HG02981 (cell line): ENCODE results near the gene XPC.
"Not testable (repeated sequence)": the region's sequence is repeated elsewhere in the genome, so short reads cannot be mapped to it uniquely, and the experiment has no call there.

Experiments
- ATAC-seq: cut with Tn5 transposase; IDR thresholded peaks from one replicate; pipeline ENCODE4 v1.9.1; 2021; ENCODE audit warnings: mild to moderate bottlenecking, moderate library complexity; ENCODE audit not compliant: unreplicated experiment

The XPC gene

DNA sequence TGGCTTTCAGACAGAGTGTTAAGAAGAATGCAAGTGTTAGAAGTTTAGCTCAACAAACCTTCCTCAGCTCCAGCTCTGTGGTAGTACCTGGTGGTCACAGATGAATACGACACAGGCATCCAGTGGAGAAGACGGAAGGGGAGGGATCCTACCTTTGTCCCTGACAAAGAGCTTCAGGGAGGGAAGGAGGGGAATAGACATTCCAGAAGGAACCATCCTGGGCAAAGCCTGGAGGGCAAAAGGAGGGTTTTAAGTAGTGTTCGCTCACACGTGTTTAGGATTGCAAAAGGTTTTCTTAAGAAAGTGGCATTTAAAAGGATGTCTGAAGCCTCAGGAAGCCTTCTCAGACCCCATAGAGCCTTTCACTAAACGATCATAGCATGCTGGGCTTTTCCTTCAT lies 56.5 kb downstream of the XPC start:
- ATAC-seq, result no peak

- not testable (repeated sequence) for ATAC-seq
These were observed 57.4 kb downstream of the XPC start for GRCh38 chr3:14120921-14121448.

- ATAC-seq, result no peak
These were observed 58.1 kb downstream of the XPC start for GRCh38 chr3:14120111-14120920.

DNA sequence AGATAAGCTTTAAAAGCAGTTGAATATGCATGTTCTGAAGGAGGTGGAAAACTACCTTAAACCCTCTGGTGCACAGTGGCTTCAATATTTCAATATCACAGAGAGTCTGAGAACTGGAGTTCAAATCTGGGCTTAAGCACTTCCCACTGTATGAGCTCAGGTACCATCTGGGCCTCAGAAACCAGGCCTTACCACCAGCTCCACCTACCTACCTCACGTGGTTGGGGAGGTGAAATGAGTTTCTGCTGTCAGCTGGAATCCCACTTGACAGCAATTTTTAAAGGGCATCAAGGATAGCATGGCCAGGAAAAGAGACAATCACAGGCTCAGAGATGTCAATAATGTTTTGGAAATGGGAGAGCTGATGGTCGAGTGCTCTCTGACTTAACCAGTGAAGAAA lies 58.8 kb downstream of the XPC start:
- no peak for ATAC-seq

DNA sequence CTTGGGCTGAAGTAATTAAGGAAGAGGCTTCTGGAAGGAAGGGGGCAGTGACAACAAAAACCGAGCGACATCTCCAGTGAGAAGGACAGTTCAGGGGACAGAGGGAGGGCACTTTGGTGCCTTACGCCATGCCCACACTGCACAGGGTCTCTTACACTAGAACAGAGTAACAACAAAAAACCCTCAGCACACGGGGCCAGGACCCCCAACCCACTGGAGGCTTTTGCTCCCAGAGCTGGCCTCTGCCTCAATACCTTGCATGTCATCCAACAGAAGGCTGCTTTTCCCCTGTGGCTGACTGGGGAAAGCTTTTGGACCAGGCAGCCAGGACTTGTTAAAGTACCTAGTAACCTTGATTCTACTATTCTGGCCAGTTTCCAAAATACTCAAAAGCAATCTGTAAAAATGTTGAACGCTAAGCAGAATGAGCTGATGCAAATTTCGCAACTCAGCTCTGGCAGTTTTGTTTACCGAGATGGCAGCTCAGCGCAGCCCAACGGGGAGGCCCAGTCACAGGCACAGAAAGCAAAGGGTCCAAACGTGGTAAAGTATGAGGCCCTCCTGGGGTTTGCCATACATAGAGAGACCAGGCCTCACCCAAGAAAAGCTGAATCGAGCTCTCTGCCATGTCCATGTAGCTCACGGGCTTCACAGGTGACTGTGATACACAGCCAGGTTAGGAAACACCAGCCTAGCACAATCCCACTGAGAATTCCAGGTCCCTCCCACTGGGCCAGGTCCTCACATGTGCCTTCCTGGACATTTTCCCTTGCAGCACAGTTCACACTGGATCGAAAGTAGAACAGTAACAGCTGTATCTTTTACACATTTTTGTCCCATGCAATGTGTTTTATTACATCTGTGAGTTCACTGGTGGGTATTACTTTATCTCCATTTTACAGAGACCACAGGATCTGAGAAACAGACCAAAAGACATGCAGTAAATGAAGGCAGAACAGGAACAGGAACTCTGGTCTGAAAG lies 59.7 kb downstream of the XPC start:
- ATAC-seq, result no peak

DNA sequence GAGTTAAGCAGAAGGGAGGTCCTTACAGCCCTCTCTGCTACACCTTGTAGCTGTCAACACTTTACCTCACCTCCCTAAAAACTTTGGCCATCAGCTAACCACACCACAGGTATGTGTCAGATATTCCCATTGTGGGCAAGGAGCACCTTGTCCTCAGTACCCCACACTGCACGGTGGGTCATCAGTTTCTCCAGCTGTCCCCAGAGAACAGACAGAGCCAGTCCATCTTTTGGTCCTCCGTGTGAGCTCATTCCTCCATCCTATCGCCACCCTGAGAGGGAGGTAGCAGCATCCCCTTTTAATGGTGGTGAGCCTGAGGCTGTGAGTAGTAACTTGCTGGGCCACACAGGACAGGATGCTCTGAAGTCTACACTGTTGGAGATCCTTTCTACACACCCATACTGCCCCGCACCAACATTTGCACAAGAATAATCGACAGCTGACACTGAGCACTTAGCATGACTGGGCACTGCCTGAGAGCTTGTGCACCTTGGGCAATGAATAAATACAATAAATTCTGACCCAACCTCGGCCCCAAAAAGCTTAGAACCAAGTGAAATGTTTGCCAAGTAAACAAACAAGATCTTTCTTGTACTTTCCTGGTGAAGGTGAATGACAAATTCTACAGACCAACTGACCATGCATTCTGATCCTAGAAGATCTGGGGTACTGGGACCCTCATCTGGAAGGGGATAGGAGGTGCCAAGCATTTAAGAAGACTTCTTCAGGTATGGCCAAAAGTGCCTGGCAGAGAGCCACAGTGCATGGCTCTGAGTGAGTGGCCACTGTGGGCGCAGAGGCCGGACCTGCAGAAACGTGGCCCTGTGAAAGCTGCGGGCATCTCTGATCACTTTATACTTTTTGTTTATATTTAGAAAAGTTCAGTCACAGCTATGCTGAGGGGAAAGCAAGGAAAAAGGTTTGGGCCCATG lies 60.7 kb downstream of the XPC start:
- ATAC-seq, result no peak

DNA sequence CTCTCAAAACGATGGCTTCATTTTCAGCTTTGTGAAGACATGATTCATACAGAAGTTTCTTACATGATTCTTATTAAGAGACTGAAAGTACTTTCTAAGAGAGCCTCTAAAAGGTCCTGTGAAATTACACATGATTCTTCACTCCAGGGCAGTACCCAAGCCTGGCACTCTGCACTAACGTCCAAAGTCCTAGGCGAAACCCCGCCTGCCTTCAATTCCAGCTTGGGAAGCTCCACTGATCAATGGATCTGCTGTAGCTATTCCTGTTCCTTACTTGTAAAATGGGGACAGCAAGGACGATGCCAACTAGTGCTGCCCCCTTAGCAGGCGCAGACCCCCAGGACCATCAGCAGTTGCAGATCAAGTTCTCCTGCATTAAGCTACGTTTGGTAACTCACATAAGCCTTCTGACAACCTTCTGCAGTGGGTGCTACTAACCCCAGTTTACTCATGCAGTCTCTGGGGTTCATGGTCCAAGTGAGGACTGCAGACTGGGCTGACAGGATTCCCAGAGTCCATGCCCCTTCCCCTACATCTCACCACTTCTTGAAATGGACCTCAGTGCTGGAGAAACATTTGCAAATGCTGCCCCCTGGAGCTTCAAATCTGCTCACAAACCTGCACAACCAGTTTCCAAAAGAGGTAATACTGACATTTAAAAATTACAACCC lies 64.3 kb downstream of the XPC start:
- no peak for ATAC-seq

GRCh38 chr3:14110699-14111098 lies 67.7 kb downstream of the XPC start:
- ATAC-seq, result no peak

DNA sequence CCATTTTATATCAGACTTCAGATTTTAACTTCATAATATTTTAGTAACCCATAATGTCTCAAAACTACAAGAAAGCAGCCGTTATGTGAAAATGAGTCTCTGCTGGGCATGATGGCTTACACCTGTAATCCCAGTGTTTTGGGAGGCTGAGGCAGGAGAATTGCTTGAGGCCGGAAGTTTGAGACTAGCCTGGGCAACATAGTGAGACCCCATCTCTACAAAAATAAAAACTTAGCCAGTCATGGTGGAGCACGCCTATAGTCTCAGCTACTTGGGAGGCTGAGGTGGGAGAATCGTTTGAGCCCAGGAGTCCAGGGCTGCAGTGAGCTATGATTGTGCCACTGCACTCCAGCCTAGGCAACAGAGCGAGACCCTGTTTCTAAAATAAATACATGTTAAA lies 68.6 kb downstream of the XPC start:
- not testable (repeated sequence) for ATAC-seq

GRCh38 chr3:14097616-14098391 lies 80.6 kb downstream of the XPC start:
- no peak for ATAC-seq

- ATAC-seq, result no peak
These were observed 81.7 kb downstream of the XPC start for GRCh38 chr3:14096742-14097141.
